ENCODE data around the gene KCNH6.

- no peak for TF ChIP-seq POLR2A (IDR thresholded peaks at IDR 0.05)
- TF ChIP-seq CTCF (IDR thresholded peaks at IDR 0.05) = no peak
These were observed 26.3 kb upstream of the KCNH6 start for GRCh38 chr17:63496663-63497400.

Data from lower leg skin (tissue), 3 donors.